Measurements from ENCODE around the gene SLBP.

DNA sequence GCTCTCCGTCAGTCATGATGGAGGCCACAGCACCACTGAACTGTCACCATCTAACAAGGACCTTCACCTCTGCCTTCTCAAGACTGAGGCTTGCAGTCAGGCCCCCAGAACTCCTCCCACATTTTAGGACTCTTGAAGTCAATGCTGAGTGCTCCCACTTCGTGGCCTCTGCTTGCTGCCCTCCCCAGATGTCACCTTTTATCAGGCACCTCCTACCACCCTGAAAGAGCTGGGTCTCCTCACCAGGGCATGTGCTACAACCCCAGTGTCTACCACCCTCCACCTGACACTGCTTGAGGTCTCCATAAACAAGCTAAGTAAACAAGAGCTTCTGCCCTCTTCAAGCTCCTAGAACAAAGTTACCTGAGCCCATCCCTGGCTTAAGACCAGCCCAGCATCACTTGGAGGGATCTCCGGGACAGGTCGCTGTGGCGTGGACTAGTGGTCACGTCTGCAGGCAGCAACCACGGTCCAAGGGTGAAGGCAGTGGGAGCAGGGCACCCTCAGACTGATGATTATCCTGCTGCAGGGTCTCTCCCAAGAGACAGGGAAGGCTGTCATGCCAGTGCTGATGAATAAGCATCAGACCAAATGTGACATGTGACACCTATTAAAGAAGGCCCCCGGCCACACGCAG lies 20.3 kb downstream of the SLBP start:
- TF ChIP-seq ZNF274 (IDR thresholded peaks at IDR 0.05; ENCODE audit: low read depth, low read length), result no peak
- no peak for TF ChIP-seq YY1 (IDR thresholded peaks at IDR 0.05; ENCODE audit: insufficient read depth, insufficient read length)
